ENCODE measurements around the gene CNTNAP5. TPM values are rescaled to one million over a fixed set of nuclear protein-coding genes. Genes with fewer than 3 reads are reported as not detected.

The CNTNAP5 gene
- total RNA-seq, 1 experiment from 2014 or later, result 0.48 TPM

- Histone ChIP-seq H2AK5ac (ENCODE audit: insufficient read length, low read length) (no peak overlapping the region), H2BK5ac (ENCODE audit: insufficient read length, low read length) (no peak overlapping the region), H2AFZ (ENCODE audit: low read length) (no peak overlapping the region), H3K18ac (ENCODE audit: insufficient read length, low read depth, low read length) (no peak overlapping the region), H3K9me3 (ENCODE audit: control insufficient read depth, low read depth, low read length) (no peaks in the 10 kb centered on the region), H3K27ac (ENCODE audit: insufficient read length, low read depth, low read length) (no peak overlapping the region), H3K79me2 (ENCODE audit: insufficient read depth, low read length) (no peaks in the 10 kb centered on the region), H3K9ac (ENCODE audit: extremely low read depth, insufficient read length, low read length) (no peak overlapping the region), H2BK15ac (ENCODE audit: low read depth, low read length) (no peak overlapping the region), H4K8ac (replicated peaks; ENCODE audit: insufficient read length, low read depth, low read length) (no peak overlapping the region), H3K4ac (ENCODE audit: low read depth, low read length) (no peak overlapping the region), H3K56ac (ENCODE audit: insufficient read length, low read depth, low read length) (no peak overlapping the region), H3K23ac (ENCODE audit: insufficient read length, low read depth, low read length) (no peak overlapping the region), H4K20me1 (ENCODE audit: control insufficient read depth, insufficient read depth, insufficient read length) (no peaks in the 10 kb centered on the region), H4K5ac (ENCODE audit: insufficient read length, low read depth, low read length) (no peak overlapping the region), H3T11ph (ENCODE audit: low read length) (no peak overlapping the region), H3K23me2 (ENCODE audit: insufficient read length, low read depth, low read length, poor library complexity, severe bottlenecking) (no peaks in the 10 kb centered on the region), H3K79me1 (ENCODE audit: insufficient read depth, low read depth, low read length, poor library complexity, severe bottlenecking) (no peaks in the 10 kb centered on the region), H2BK120ac (ENCODE audit: low read depth, low read length, poor library complexity, severe bottlenecking) (no peak overlapping the region), H3K4me2 (ENCODE audit: insufficient read depth, insufficient read length, low read length) (no peak overlapping the region), H2BK20ac (ENCODE audit: low read depth, low read length, poor library complexity, severe bottlenecking) (no peak overlapping the region), H3K14ac (ENCODE audit: insufficient read depth, low read length) (no peak overlapping the region), H4K91ac (ENCODE audit: insufficient read length, low read depth, low read length) (no peak overlapping the region), H2BK12ac (ENCODE audit: insufficient read length, low read depth, low read length) (no peak overlapping the region), H3K27me3 (ENCODE audit: insufficient read depth, low read length) (no peaks in the 10 kb centered on the region), H3K4me1 (ENCODE audit: insufficient read depth, low read length) (no peaks in the 10 kb centered on the region)
- Mint-ChIP-seq H3K27me3 (ENCODE audit: low read depth) (no peaks in the 10 kb centered on the region), H3K4me1 (peaks cover 0 to 6% of the 10 kb centered on the region in 2 experiments; a peak in 2 of 4 replicates), H3K36me3 (ENCODE audit: insufficient read depth in 1 of 3, low read depth in 3 of 3) (peaks cover 0 to 11% (median 0%) of the 10 kb centered on the region in 3 experiments; a peak in 1 of 7 replicates), H3K4me3 (no peak overlapping the region), H3K27ac (no peak overlapping the region), H3K9me3 (peaks cover 0 to 6% of the 10 kb centered on the region in 2 experiments; a peak in 2 of 5 replicates)
- DNase-seq, result no peak
- WGBS (ENCODE audit: extremely low coverage, insufficient read length, low lambda C conversion rate), result no CpG with 5 or more reads among the region's 11 CpGs
- TF ChIP-seq CTCF (conservative IDR thresholded peaks at IDR 0.05), result no peak
These were observed 790.1 kb downstream of the CNTNAP5 start for GRCh38 chr2:124814968-124815745.
